Ecto neural progenitor cell (in vitro differentiated cells): ENCODE results near the gene PPM1H.

Source experiments
- DNase-seq: peaks from one replicate; pipeline ENCODE4 v3.0.0-alpha.2; 2018; ENCODE audit warnings: low spot score

PPM1H gene

DNA sequence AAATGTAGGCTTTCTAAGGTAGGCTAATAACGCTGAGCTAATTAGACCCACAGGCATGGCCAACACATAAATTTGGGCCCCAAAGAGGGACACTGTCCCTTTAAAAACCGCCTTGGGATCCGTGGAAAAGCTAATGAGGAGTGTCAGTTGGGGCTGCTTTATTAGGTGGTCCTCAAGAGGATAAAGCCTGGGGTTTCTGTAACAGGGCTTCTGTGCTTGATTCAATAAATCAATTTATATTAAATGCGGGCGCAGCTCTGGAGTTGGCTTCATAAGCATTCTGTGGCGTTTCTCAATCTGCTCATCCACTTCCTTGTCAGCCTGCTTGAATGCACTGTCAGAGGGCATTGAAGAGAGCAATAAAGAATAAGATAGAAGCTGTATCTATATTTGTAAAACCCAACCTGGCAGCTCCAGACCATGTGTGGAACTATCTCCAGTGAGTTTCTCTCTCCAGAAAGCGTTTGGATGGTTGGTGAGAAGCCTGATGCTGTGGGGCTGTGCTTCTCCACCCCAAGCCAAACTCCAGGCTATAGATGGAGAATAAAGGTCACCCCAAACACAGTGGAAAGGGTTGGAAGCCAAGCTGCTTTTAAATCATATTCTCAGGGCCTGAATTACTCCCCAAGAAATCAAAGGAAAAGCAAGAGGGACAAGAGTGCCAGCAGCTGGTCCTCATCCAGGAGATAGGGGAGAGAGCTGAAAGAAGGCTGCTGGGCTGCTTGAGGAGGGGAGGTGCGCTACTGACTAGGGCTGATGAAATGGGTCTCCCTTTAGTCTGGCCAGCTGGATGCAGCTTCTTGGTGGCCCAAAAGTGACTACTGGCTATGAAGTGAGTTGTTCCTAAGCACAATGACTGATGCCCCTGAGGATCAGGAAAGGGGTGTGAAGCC, 222.0 kb downstream of the PPM1H start:
- DNase-seq: no peak

GRCh38 chr12:62711631-62712241, 223.2 kb downstream of the PPM1H start:
- DNase-seq: peak; percentile 64

- DNase-seq: no peak
These were observed 225.6 kb downstream of the PPM1H start for GRCh38 chr12:62709311-62709710.

GRCh38 chr12:62707939-62708338, 227.0 kb downstream of the PPM1H start:
- no peak for DNase-seq

DNA sequence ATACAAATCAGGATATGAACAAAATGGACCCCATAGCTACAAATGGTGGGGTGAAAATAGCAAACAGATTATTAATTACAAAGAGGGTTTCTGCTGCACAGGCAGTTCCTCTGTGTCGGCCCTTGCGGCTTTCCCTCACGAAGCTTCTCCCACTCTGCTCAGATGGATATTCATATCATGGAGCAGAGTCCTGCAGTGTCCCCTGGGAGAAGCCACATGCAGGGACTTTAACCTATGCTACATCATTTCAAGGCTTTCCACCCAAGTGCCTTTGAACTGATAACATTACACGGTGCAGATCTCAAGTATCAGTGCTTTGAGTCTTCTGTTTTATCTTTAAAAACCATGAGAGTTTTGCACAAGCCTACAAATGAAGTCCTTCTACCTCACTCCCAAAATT, 229.1 kb downstream of the PPM1H start:
- DNase-seq: no peak

GRCh38 chr12:62703011-62703380, 232.0 kb downstream of the PPM1H start:
- DNase-seq: no peak

DNA sequence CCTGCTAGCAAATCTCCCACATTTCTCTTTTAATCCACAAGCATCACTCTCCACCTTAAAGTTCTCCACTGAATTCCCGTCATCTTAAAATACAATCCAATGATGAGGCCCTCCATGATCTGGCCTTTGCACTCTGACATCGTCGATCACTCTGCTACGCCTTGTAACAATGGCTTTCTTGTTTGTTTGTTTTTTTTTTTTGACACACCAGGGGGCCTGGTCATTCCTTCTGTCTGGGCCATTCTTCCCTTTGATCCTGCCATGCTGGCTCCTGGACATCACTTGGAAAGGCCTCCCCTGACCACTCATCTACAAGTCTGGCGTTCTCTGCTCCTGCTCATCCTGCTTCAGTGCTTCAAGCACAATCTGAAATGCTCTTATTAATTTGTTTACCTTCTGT, 233.5 kb downstream of the PPM1H start:
- no peak for DNase-seq

GRCh38 chr12:62700091-62700880, 234.7 kb downstream of the PPM1H start:
- no peak for DNase-seq

- no peak for DNase-seq
These were observed 236.2 kb downstream of the PPM1H start for GRCh38 chr12:62698701-62699101.

- DNase-seq: no peak
These were observed 237.1 kb downstream of the PPM1H start for GRCh38 chr12:62697893-62698292.

GRCh38 chr12:62695696-62696095, 239.3 kb downstream of the PPM1H start:
- no peak for DNase-seq

DNA sequence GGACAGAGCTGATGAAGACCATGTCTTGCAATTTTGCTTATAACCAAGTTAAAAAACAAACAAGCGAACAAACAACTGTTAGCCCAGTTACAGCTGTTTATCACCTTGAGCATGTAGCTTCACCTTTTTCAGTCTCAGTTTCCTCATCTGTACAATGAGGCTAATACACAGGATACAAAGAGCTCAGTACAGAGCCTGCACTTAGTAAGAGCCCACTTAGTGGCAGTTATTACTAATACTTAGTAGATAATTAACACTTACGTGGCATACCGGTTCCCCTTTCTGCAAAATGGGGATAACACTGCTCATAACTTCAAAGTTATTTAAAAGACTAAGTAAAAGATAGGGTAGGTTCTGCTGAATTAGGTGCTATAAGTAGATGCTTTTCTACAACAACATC, 240.3 kb downstream of the PPM1H start:
- DNase-seq: no peak

- no peak for DNase-seq
These were observed 240.8 kb downstream of the PPM1H start for GRCh38 chr12:62694116-62694515.

GRCh38 chr12:62693376-62694050, 241.4 kb downstream of the PPM1H start:
- DNase-seq: no peak

- DNase-seq: no peak
These were observed 242.1 kb downstream of the PPM1H start for GRCh38 chr12:62692884-62693283.

GRCh38 chr12:62691309-62691708, 243.6 kb downstream of the PPM1H start:
- DNase-seq: no peak

GRCh38 chr12:62689042-62689839, 245.7 kb downstream of the PPM1H start:
- no peak for DNase-seq

- DNase-seq: no peak
These were observed 248.0 kb downstream of the PPM1H start for GRCh38 chr12:62686938-62687337.

DNA sequence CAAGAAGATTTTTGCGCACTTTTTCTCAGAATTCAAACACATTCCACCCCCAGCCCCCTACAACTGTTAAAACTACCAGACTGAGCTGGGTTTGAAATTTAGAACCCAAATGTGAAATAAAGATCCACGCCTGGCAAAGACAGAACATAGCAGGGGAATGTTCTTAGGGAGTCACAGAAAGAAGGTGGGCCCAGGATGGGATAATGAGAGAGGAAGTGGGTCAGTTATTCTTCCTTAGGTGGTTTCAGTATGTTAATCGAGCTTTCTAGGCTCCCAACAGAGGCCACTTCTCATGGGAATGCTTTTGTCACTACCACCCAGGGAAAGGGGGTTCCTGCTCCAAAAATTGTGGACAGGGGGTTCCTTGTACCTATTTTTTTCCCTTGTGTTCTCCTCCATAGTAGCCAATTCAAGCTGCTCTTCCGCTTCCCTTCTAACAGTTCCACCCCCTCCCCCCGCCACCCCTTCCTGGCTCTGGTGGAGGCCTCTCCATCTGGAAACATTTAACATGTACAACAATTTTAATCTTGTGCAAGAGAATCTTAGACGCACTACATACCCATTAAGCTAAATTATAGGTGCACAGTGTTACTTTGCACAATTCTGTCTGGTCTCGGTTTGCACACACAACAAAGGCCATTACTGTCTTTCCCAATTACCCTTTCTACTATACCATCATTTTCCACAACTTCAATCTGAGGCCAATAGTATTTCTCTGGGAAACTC, 250.2 kb downstream of the PPM1H start:
- DNase-seq: no peak

DNA sequence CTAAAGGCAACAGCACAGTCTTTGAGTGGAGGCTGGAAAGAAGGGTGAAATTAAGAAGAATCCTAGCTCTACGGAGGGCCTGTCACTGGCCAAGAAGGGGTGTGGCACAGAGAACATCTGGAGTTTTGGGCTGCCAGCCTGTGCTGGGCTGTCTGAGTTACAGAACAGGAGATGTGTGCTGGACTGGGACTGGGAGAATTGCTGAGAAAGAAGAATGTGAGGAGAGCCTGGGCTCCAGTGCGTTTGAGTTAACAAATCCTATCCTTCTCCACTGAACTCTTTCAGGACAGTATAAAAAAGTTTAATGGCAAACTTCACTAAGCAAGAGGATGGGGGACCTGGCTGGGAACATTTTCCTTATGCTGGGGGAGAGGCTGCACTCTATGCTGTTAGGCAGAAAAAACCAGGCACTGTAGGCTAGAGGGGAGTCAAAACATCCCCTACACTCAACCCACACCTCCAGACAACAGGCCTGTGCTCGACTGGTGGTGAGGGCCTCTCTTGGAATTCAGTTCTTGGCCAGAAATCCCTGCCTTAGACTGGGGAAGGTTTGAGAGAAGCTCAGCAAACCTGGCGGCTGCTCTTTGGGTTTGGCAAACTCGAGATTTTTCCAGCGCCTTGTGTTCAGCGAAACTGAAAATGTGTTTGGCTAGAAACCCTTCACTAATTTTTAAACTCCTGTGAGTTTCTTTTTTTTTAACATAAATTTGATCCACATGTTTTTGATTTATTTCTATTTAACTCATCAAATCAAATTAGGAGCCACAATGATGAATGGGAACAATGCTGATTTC, 251.0 kb downstream of the PPM1H start:
- no peak for DNase-seq
